ENCODE measurements around the gene KLK8. TPM values are rescaled to one million over a fixed set of nuclear protein-coding genes. Genes with fewer than 3 reads are reported as not detected.

Gene KLK8
- total RNA-seq, 1 experiment from 2014 or later, result 0.71 TPM

GRCh38 chr19:51027126-51027806 lies 25.9 kb upstream of the KLK8 start:
- no peaks in the 10 kb centered on the region for H3K9me3 Mint-ChIP-seq (ENCODE audit: low read depth, unreplicated experiment)
- no peak for DNase-seq
- H3K4me1 Mint-ChIP-seq (ENCODE audit: low read depth, unreplicated experiment), result peaks cover 23% of the 10 kb centered on the region
- TSS peak; percentile 28 for BruUV-seq (replicated peaks)
- peaks cover 13% of the 10 kb centered on the region for H3K36me3 Mint-ChIP-seq (ENCODE audit: insufficient read depth, unreplicated experiment)
- CTCF ChIA-PET, result no interaction called here
- peak overlapping the region; percentile 34 for H3K27ac Mint-ChIP-seq (ENCODE audit: unreplicated experiment)
- intact Hi-C loops (cut with micrococcal nuclease; ENCODE audit: unreplicated experiment), result no loop called here
- H3K4me3 Mint-ChIP-seq (ENCODE audit: low read depth, unreplicated experiment), result peak overlapping the region; percentile 44
- no peak for TF ChIP-seq CTCF (IDR thresholded peaks at IDR 0.05; ENCODE audit: unreplicated experiment)
- H3K27me3 Mint-ChIP-seq (ENCODE audit: unreplicated experiment), result peaks cover 16% of the 10 kb centered on the region

DNA sequence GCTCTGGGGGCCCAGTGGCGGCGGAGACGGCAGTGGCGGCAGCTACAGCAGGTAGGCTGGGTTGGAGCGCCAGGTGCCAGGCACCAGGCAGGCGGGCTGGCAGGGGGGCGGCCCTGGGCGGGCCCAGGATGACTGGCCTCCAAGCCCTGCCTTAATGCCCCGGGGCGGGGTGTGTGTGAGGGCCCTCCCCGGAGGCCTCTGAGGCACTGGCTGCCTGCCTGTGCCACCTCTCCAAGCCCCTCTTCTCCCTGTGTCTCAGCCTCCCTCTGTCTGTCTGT lies 25.1 kb upstream of the KLK8 start, which contains the start of gene KLK11:
KLK11 (minus strand) TSS at position 63 of the 278 bp plus-strand sequence. CDS start 985 bp downstream, outside the sequence.
- H3K4me1 Mint-ChIP-seq (ENCODE audit: low read depth, unreplicated experiment), result peaks cover 23% of the 10 kb centered on the region
- H3K36me3 Mint-ChIP-seq (ENCODE audit: insufficient read depth, unreplicated experiment), result peaks cover 13% of the 10 kb centered on the region
- no peak for TF ChIP-seq CTCF (IDR thresholded peaks at IDR 0.05; ENCODE audit: unreplicated experiment)
- no peaks in the 10 kb centered on the region for H3K9me3 Mint-ChIP-seq (ENCODE audit: low read depth, unreplicated experiment)
- peak within 1 kb of the TSS; percentile 44 for H3K4me3 Mint-ChIP-seq (ENCODE audit: low read depth, unreplicated experiment)
- CTCF ChIA-PET, result no interaction called here
- H3K27ac Mint-ChIP-seq (ENCODE audit: unreplicated experiment), result peak within 1 kb of the TSS; percentile 34
- peak; percentile 80 for DNase-seq
- H3K27me3 Mint-ChIP-seq (ENCODE audit: unreplicated experiment), result peaks cover 16% of the 10 kb centered on the region
- BruUV-seq (replicated peaks), result no TSS peak
- intact Hi-C loops (cut with micrococcal nuclease; ENCODE audit: unreplicated experiment), result no loop called here

DNA sequence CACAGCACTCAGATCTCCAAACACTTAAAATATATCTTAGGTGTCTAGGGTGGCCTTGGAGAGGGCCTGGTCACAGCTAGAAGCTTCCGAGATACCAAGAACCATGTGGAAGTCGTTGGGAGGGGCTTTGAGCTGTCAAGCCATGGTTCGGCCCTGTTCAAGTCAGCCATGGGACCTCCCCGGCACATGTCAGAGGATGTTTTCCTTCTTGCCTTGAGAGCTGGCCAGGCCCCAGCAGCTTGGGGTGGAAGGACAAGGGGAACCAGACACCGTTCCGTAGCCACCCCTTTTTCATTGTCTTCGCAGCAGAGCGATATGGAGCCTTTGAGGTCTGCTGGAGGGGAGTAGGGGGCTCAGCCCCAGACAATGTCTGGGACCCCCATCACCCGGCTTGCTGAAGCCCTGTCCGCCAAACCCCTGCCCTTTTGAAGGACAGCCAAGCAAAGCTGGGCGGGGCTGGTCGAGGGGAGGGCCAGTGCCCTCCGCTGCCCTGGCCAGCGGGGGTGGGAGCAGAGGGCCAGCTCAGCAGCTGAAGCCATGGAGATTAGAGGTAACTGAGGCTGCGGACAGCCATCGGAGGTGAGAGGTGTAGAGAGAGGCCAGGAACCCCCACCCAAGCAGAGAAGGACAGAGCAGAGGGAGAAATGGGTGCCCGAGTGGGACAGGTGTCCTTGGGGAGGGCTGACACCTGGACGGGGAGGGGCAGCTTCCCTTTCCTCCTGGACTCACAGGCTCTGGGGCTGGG lies 24.6 kb upstream of the KLK8 start:
- peaks cover 23% of the 10 kb centered on the region for H3K4me1 Mint-ChIP-seq (ENCODE audit: low read depth, unreplicated experiment)
- TF ChIP-seq CTCF (IDR thresholded peaks at IDR 0.05; ENCODE audit: unreplicated experiment), result no peak

DNA sequence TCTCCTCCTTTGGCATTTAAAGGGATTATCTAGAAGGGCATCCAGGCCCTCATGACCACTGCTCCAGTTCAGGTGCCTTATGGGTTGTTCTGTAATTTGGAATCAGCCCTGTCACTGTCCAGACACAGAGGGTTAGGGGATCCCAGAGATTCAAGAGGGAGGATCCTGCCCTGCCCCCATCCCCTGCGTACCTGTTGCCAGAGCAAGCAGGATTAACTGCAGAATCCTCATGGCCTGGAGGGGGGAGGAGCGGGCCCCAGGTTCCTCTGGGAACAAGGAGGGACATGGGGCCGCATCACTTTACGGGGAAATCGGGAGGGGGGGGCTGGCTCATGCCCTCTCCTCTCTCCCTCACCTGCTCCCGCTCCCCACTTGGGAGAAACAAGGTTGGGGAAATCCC lies 24.0 kb upstream of the KLK8 start:
- intact Hi-C loops (cut with micrococcal nuclease; ENCODE audit: unreplicated experiment), result no loop called here
- no peak for TF ChIP-seq CTCF (IDR thresholded peaks at IDR 0.05; ENCODE audit: unreplicated experiment)
- H3K27me3 Mint-ChIP-seq (ENCODE audit: unreplicated experiment), result peaks cover 16% of the 10 kb centered on the region
- no peaks in the 10 kb centered on the region for H3K9me3 Mint-ChIP-seq (ENCODE audit: low read depth, unreplicated experiment)
- H3K36me3 Mint-ChIP-seq (ENCODE audit: insufficient read depth, unreplicated experiment), result peaks cover 13% of the 10 kb centered on the region
- peak overlapping the region; percentile 44 for H3K4me3 Mint-ChIP-seq (ENCODE audit: low read depth, unreplicated experiment)
- CTCF ChIA-PET, result no interaction called here
- peaks cover 23% of the 10 kb centered on the region for H3K4me1 Mint-ChIP-seq (ENCODE audit: low read depth, unreplicated experiment)
- no peak overlapping the region for H3K27ac Mint-ChIP-seq (ENCODE audit: unreplicated experiment)
- BruUV-seq (replicated peaks), result TSS peak; percentile 67
- no peak for DNase-seq

More for the DNA sequence above, 24.6 kb upstream of the KLK8 start:
- no peak for DNase-seq
- BruUV-seq (replicated peaks), result no TSS peak
- H3K4me3 Mint-ChIP-seq (ENCODE audit: low read depth, unreplicated experiment), result peak overlapping the region; percentile 44
- H3K27me3 Mint-ChIP-seq (ENCODE audit: unreplicated experiment), result peaks cover 16% of the 10 kb centered on the region
- intact Hi-C loops (cut with micrococcal nuclease; ENCODE audit: unreplicated experiment), result no loop called here
- peak overlapping the region; percentile 34 for H3K27ac Mint-ChIP-seq (ENCODE audit: unreplicated experiment)
- H3K9me3 Mint-ChIP-seq (ENCODE audit: low read depth, unreplicated experiment), result no peaks in the 10 kb centered on the region
- CTCF ChIA-PET, result interaction anchor here (0.7 kb wide), 1 partner anchor 68 kb away, joined by 3 read pairs; no protein-coding TSS in a partner anchor
- peaks cover 13% of the 10 kb centered on the region for H3K36me3 Mint-ChIP-seq (ENCODE audit: insufficient read depth, unreplicated experiment)

All from Calu3 (cell line).